Natural killer cell (primary cell): ENCODE measurements around the gene PSMD13. TPM values are rescaled to one million over a fixed set of nuclear protein-coding genes. Genes with fewer than 3 reads are reported as not detected.

Source experiments
- ATAC-seq, 3 donors: fragments of 150-1000 bp in 2 of 3; fragments of 200-7000 bp in 1 of 3; cut with Tn5 transposase; 1 replicate in 1 of 3; 2 replicates in 2 of 3; pipeline ENCODE4 v1.10.0; 2021; ENCODE audit warnings: mild to moderate bottlenecking in 2 of 3, moderate library complexity in 2 of 3
- DNase-seq, 2 donors: peaks; one replicate each; pipeline versions ENCODE4 v3.0.0 to v3.0.0-alpha.2; 2013 to 2021; ENCODE audit warnings: mixed read lengths in 1 of 2
- H3K27ac ChIP-seq: one replicate; pipeline ENCODE4 v1.5.1; 2013; ENCODE audit warnings: mild to moderate bottlenecking, low read length
- H3K27me3 ChIP-seq: one replicate; pipeline ENCODE4 v1.6.1; 2013; ENCODE audit warnings: low read length; ENCODE audit not compliant: control insufficient read depth, insufficient read depth
- H3K36me3 ChIP-seq: one replicate; pipeline ENCODE4 v1.6.1; 2013; ENCODE audit warnings: low read length; ENCODE audit not compliant: control insufficient read depth, insufficient read depth
- H3K4me1 ChIP-seq: one replicate; pipeline ENCODE4 v1.6.1; 2013; ENCODE audit warnings: low read length; ENCODE audit not compliant: control insufficient read depth, insufficient read depth
- H3K4me3 ChIP-seq: one replicate; pipeline ENCODE4 v1.5.1; 2013; ENCODE audit warnings: low read length
- H3K9me3 ChIP-seq: one replicate; pipeline ENCODE4 v1.6.1; 2013; ENCODE audit warnings: low read length; ENCODE audit not compliant: control insufficient read depth, insufficient read depth
- H3K27ac Mint-ChIP-seq, 2 donors: one replicate each; pipeline ENCODE4 v1.8.0; 2022; ENCODE audit warnings: mild to moderate bottlenecking in 2 of 2, mixed read lengths in 2 of 2, moderate library complexity in 1 of 2
- H3K27me3 Mint-ChIP-seq, 2 donors: one replicate each; pipeline ENCODE4 v1.8.0; 2022; ENCODE audit warnings: low read depth in 2 of 2, mixed read lengths in 2 of 2
- H3K36me3 Mint-ChIP-seq: one replicate; pipeline ENCODE4 v1.8.0; 2022; ENCODE audit warnings: mixed read lengths
- H3K4me1 Mint-ChIP-seq, 2 donors: one replicate each; pipeline ENCODE4 v1.8.0; 2022; ENCODE audit warnings: mixed read lengths in 2 of 2
- H3K4me3 Mint-ChIP-seq: one replicate; pipeline ENCODE4 v1.8.0; 2022; ENCODE audit warnings: mild to moderate bottlenecking, moderate library complexity, mixed read lengths
- H3K9me3 Mint-ChIP-seq, 2 donors: one replicate each; pipeline ENCODE4 v1.8.0; 2022; ENCODE audit warnings: mixed read lengths in 2 of 2
- CTCF ChIP-seq: fragments of 200-600 bp; IDR thresholded peaks from one replicate; pipeline ENCODE4 v1.8.0; 2022; ENCODE audit warnings: antibody characterized with exemption
- WGBS: methylation state at CpG from one replicate; pipeline ENCODE4 v1.1.7; 2013; ENCODE audit warnings: missing lambda C conversion rate; ENCODE audit not compliant: insufficient coverage; 5-methylcytosine and 5-hydroxymethylcytosine counted together
- intact Hi-C: fragments of 100-400 bp; cut with micrococcal nuclease; formaldehyde crosslinking; loops from one replicate; pipeline ENCODE4 v1.14.2; 2022
- total RNA-seq, 4 donors: library from RNA; stranded (reverse); fragments of 120-200 nt in 1 of 4; gene quantifications; one replicate each; pipeline versions ENCODE4 v1.2.3 to v1.2.4, GENCODE V29; 2013 to 2022

The PSMD13 gene
- total RNA-seq, 3 donors from 2014 or later (not counting 1 experiment from before 2014, with no cell fraction given) = 94.6 to 111 (median 104) TPM

- H3K27me3 ChIP-seq = no peaks in the 10 kb centered on the region
- Mint-ChIP-seq H3K27me3 (peaks cover 0 to 8% of the 10 kb centered on the region in 2 donors), H3K4me1 (peaks cover 20 to 38% of the 10 kb centered on the region in 2 donors), H3K36me3 (no peaks in the 10 kb centered on the region), H3K4me3 (peak overlapping the region; percentile 88), H3K27ac (peak overlapping the region; percentile 60 to 74), H3K9me3 (no peaks in the 10 kb centered on the region)
- intact Hi-C loops = no loop called here
- 87% methylated on average over 12 of the region's 13 CpGs for WGBS
- no peak for DNase-seq
- H3K36me3 ChIP-seq = peaks cover 24% of the 10 kb centered on the region
- ATAC-seq = no peak
- no peak overlapping the region for H3K4me3 ChIP-seq
- TF ChIP-seq CTCF = no peak
- no peak overlapping the region for H3K27ac ChIP-seq
- H3K4me1 ChIP-seq = peaks cover 55% of the 10 kb centered on the region
- no peaks in the 10 kb centered on the region for H3K9me3 ChIP-seq
Measured at GRCh38 chr11:290621-291231, 54.0 kb downstream of the PSMD13 start.

GRCh38 chr11:291281-292210, 54.8 kb downstream of the PSMD13 start:
- H3K9me3 ChIP-seq = no peaks in the 10 kb centered on the region
- intact Hi-C loops = no loop called here
- no peak for TF ChIP-seq CTCF
- peaks cover 27% of the 10 kb centered on the region for H3K36me3 ChIP-seq
- no peak overlapping the region for H3K27ac ChIP-seq
- H3K4me1 ChIP-seq = peaks cover 57% of the 10 kb centered on the region
- Mint-ChIP-seq H3K4me1 (peaks cover 20 to 38% of the 10 kb centered on the region in 2 donors), H3K27me3 (peaks cover 0 to 5% of the 10 kb centered on the region in 2 donors), H3K9me3 (no peaks in the 10 kb centered on the region), H3K36me3 (no peaks in the 10 kb centered on the region), H3K27ac (peak overlapping the region in 1 of 2 donors; percentile 74), H3K4me3 (peak overlapping the region; percentile 57)
- ATAC-seq (no peak), DNase-seq (no peak)
- WGBS = 95% methylated on average over 44 of the region's 44 CpGs
- no peak overlapping the region for H3K4me3 ChIP-seq
- no peaks in the 10 kb centered on the region for H3K27me3 ChIP-seq

- Mint-ChIP-seq H3K36me3 (no peaks in the 10 kb centered on the region), H3K9me3 (no peaks in the 10 kb centered on the region), H3K27me3 (no peaks in the 10 kb centered on the region), H3K4me3 (no peak overlapping the region), H3K27ac (no peak overlapping the region), H3K4me1 (peaks cover 27 to 36% of the 10 kb centered on the region in 2 donors)
- DNase-seq (no peak), ATAC-seq (no peak)
- 85% methylated on average over 29 of the region's 29 CpGs for WGBS
- Histone ChIP-seq H3K27ac (no peak overlapping the region), H3K4me3 (no peak overlapping the region), H3K27me3 (no peaks in the 10 kb centered on the region), H3K4me1 (peaks cover 60% of the 10 kb centered on the region), H3K9me3 (no peaks in the 10 kb centered on the region), H3K36me3 (peaks cover 27% of the 10 kb centered on the region)
- TF ChIP-seq CTCF = no peak
- intact Hi-C loops = no loop called here
Measured at GRCh38 chr11:292211-293121, 55.7 kb downstream of the PSMD13 start.
